Measurements from ENCODE around the gene RASAL3.

- TF ChIP-seq EZH2 (IDR thresholded peaks at IDR 0.05; ENCODE audit: borderline replicate concordance, low read depth, low read length, poor library complexity, severe bottlenecking) = no peak
- TF ChIP-seq, protein P1, sequence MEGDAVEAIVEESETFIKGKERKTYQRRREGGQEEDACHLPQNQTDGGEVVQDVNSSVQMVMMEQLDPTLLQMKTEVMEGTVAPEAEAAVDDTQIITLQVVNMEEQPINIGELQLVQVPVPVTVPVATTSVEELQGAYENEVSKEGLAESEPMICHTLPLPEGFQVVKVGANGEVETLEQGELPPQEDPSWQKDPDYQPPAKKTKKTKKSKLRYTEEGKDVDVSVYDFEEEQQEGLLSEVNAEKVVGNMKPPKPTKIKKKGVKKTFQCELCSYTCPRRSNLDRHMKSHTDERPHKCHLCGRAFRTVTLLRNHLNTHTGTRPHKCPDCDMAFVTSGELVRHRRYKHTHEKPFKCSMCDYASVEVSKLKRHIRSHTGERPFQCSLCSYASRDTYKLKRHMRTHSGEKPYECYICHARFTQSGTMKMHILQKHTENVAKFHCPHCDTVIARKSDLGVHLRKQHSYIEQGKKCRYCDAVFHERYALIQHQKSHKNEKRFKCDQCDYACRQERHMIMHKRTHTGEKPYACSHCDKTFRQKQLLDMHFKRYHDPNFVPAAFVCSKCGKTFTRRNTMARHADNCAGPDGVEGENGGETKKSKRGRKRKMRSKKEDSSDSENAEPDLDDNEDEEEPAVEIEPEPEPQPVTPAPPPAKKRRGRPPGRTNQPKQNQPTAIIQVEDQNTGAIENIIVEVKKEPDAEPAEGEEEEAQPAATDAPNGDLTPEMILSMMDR (conservative IDR thresholded peaks at IDR 0.05; ENCODE audit: low read depth, low read length) = no peak
These were observed 38.9 kb downstream of the RASAL3 start for GRCh38 chr19:15425321-15425950.

All from A673 (cell line).